SK-N-MC (cell line): ENCODE measurements around the gene VAMP8.

Experiments
- DNase-seq: peaks from one replicate; pipeline ENCODE4 v3.0.0-alpha.2; 2011; ENCODE audit warnings: low read depth, low spot score
- H3K27ac ChIP-seq: fragments of 200-600 bp; sonication (generic); 2 replicates; pipeline ENCODE4 v1.5.1; 2016; ENCODE audit warnings: mixed run types
- H3K36me3 ChIP-seq: fragments of 200-600 bp; sonication (generic); 2 replicates; pipeline ENCODE4 v1.6.1; 2017; ENCODE audit warnings: antibody characterized with exemption, low read length, mixed read lengths; ENCODE audit not compliant: insufficient read depth
- H3K4me3 ChIP-seq: fragments of 200-600 bp; sonication (generic); 2 replicates; pipeline ENCODE4 v1.5.1; 2016
- H3K9ac ChIP-seq: fragments of 200-600 bp; sonication (generic); 2 replicates; pipeline ENCODE4 v1.8.0; 2017; ENCODE audit warnings: mixed run types, mixed read lengths; ENCODE audit not compliant: insufficient read length
- H3K9me3 ChIP-seq: fragments of 200-600 bp; sonication (generic); 2 replicates; pipeline ENCODE4 v1.6.1; 2017; ENCODE audit warnings: low read depth, mild to moderate bottlenecking, antibody characterized with exemption, low read length, moderate library complexity, mixed read lengths
- EZH2 ChIP-seq: fragments of 200-600 bp; sonication (generic); IDR thresholded peaks from one replicate; pipeline ENCODE4 v1.6.1; 2017; ENCODE audit warnings: antibody characterized with exemption
- FOXP2 ChIP-seq: optimal IDR thresholded peaks from 2 replicates; pipeline ENCODE3; 2011; ENCODE audit warnings: mild to moderate bottlenecking, moderate library complexity; ENCODE audit not compliant: insufficient read depth; ENCODE audit errors: extremely low read length, control extremely low read depth
- POLR2AphosphoS5 ChIP-seq: IDR thresholded peaks from 2 replicates; pipeline ENCODE4 v1.6.1; 2012; ENCODE audit warnings: mild to moderate bottlenecking, low read depth, low read length, borderline replicate concordance

Gene VAMP8

DNA sequence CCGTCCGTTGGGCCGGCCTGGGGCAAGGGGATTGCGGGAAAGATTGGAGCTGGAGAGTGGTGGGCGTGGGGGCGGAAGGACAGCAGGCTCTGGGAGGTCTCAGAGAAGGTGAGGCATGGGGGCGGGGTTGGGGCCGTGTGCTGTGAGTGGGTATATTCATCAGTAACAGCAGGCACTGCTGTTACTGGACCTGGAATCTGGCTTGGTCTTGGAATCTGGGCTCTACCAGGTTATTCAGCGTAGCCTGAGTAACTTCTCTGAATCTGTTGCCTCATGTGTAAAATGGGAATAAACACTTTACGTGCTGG is 18.6 kb downstream of the VAMP8 start:
- Histone ChIP-seq H3K4me3 (peak overlapping the region; percentile 96), H3K36me3 (peaks cover 6% of the 10 kb centered on the region; the same call in 1 of the 2 replicates), H3K9ac (peak overlapping the region; percentile 88), H3K9me3 (no peaks in the 10 kb centered on the region), H3K27ac (no peak overlapping the region)
- TF ChIP-seq EZH2: no peak
- TF ChIP-seq FOXP2: no peak
- TF ChIP-seq POLR2AphosphoS5: no peak
- DNase-seq: no peak

DNA sequence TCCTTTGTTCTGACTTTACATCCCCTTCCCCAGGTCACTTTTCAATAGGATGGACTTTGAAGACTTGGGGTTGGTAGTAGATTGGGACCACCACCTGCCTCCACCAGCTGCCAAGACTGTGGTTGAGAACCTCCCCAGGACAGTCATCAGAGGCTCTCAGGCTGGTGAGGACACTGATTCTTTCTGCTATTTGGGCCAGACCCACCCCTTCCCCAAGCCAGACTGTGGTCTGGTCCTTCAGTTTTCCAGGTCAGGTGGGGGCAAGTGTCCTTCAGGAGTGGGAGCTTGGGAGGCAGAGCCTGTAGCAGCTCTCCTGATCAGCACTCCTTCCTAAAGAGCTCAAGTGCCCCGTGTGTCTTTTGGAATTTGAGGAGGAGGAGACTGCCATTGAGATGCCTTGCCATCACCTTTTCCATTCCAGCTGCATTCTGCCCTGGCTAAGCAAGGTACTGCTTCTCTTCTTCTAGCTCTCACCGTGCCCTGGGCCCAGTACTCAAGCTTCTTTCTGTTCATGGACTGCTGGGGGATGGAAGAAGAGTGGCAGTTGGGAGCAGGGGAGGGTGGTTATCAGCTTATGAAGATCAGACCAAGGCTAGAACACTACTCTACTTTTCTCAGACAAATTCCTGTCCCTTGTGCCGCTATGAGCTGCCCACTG is 19.2 kb downstream of the VAMP8 start:
- no peak for TF ChIP-seq EZH2
- no peak for TF ChIP-seq POLR2AphosphoS5
- no peak for TF ChIP-seq FOXP2
- H3K36me3 ChIP-seq: peaks cover 6% of the 10 kb centered on the region; the same call in 1 of the 2 replicates
- no peak for DNase-seq
- peak overlapping the region; percentile 88 for H3K9ac ChIP-seq
- peak overlapping the region; percentile 96 for H3K4me3 ChIP-seq
- no peaks in the 10 kb centered on the region for H3K9me3 ChIP-seq
- no peak overlapping the region for H3K27ac ChIP-seq

DNA sequence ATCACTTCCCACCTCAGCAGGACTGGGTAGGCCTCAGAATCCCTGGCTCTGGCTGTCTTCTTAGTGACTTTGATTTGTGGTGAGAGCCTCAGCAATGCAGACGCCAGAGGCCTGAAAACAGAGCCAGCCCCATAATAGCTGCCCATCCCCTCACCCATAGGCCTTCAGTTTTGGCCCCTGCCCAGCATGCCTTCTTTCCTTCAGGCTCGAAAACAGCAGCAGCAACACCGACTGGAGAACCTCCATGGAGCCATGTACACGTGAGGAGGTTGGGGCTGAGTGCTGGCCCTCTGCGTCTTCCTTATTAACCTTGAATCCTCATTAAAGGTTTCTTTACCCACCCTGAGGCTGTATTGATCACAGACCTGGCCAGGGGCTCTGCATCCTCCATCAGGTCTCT is 19.9 kb downstream of the VAMP8 start:
- H3K9ac ChIP-seq: no peak overlapping the region
- TF ChIP-seq POLR2AphosphoS5: no peak
- no peak for TF ChIP-seq FOXP2
- TF ChIP-seq EZH2: no peak
- H3K36me3 ChIP-seq: peaks cover 6% of the 10 kb centered on the region; the same call in 1 of the 2 replicates

DNA sequence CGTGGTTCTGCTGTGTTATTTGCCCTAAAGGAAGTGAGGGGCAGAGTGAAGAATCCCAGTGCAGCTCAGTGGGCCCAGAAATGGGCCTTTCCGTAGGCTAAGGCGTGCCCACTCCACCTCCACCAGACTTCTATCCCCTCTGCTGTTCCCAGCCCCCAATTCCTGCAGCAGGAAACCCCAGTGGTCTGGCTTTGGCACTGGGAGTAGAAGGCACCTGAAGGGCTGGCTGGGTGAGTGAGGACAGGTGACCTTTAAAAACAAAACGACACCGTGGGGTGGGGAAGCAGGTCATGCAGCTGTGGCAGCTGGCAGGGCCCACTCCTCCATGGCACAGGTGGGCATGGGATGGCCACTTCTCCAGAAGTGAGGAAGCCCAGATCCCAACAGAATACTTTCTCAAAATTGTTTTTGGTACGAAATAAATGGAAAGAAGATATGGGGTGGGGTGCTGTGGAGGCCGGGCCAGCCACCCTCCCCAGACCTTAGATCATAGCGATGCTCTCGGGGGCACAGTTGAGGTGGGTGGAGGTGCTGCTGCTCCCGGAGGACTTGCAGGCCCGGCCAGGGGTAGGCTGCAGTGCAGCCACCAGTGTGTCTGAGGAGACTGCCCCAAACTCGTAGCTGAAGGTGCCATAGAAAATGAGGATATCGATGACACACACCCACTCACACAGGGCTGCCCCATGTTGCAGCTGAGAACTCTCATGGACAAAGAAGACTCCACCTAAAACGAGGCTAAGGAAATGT is 21.4 kb downstream of the VAMP8 start:
- H3K27ac ChIP-seq: no peak overlapping the region
- H3K4me3 ChIP-seq: no peak overlapping the region
- no peak overlapping the region for H3K9ac ChIP-seq
- no peak for DNase-seq
- H3K36me3 ChIP-seq: peaks cover 6% of the 10 kb centered on the region; the same call in 1 of the 2 replicates
- H3K9me3 ChIP-seq: no peaks in the 10 kb centered on the region
- TF ChIP-seq EZH2 (no peak), POLR2AphosphoS5 (no peak), FOXP2 (no peak)

More for the DNA sequence above, 19.9 kb downstream of the VAMP8 start:
- Histone ChIP-seq H3K4me3 (no peak overlapping the region), H3K27ac (no peak overlapping the region), H3K9me3 (no peaks in the 10 kb centered on the region)
- no peak for DNase-seq

DNA sequence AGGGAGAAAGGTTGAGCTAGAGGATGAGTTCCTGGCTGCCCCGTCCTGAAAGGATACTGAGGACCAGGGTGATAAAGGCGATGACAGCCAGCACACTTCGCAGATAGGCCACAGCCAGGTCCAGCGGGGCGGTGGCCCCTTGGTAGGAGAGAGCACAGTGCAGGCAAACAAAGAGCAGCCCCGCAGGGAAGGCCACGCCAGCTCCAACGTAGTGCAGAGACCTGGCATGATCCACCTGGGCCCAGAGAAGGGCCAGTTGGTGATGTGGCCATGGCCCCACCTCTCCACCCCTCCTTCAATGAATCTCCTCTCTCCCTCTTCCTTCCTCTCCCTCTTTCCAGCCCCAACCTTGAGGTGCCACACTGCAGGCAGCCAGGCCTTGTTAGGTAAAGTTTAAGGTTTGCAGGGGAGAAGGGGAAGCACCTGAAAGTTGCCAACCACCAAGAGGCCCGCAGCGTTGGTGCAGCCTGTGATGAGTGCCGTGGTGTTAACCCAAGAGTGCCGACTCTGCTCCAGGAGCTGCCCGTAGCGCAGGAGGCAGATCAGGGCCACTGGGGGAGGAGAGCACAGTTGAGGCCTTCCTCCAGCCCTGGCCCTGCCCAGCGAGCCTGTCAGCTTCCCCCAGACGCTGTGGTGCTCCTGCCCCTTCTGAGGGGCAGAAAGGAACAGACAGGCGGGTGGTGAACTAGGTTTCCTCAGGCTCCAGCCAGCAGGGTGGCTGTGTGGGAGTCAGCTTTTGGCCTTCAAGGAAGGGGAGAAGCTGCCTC is 22.3 kb downstream of the VAMP8 start:
- Histone ChIP-seq H3K27ac (no peak overlapping the region), H3K4me3 (no peak overlapping the region), H3K36me3 (peaks cover 6% of the 10 kb centered on the region; the same call in 1 of the 2 replicates), H3K9ac (no peak overlapping the region), H3K9me3 (no peaks in the 10 kb centered on the region)
- TF ChIP-seq FOXP2: no peak
- TF ChIP-seq EZH2: no peak
- no peak for TF ChIP-seq POLR2AphosphoS5
- DNase-seq: no peak

DNA sequence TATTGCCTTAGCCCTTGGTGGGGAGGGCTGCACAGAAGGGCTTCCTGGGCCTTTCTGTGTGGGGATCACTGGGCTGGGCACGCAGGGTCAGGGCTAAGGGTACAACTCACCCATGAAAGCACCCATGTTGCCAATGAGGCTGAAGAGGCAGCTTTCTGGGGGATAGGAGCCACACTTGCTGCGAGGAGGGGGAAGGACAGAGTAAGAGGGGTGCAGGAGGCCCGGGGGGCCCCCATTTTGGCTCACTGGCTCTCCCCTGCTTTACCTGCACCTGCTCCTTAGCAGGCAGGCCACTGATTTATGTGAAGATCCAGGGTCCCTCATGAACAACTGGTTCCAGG is 22.8 kb downstream of the VAMP8 start:
- no peak for DNase-seq
- Histone ChIP-seq H3K9me3 (no peaks in the 10 kb centered on the region), H3K36me3 (peaks cover 6% of the 10 kb centered on the region; the same call in 1 of the 2 replicates), H3K27ac (no peak overlapping the region), H3K4me3 (no peak overlapping the region), H3K9ac (no peak overlapping the region)
- TF ChIP-seq EZH2 (no peak), POLR2AphosphoS5 (no peak), FOXP2 (no peak)

DNA sequence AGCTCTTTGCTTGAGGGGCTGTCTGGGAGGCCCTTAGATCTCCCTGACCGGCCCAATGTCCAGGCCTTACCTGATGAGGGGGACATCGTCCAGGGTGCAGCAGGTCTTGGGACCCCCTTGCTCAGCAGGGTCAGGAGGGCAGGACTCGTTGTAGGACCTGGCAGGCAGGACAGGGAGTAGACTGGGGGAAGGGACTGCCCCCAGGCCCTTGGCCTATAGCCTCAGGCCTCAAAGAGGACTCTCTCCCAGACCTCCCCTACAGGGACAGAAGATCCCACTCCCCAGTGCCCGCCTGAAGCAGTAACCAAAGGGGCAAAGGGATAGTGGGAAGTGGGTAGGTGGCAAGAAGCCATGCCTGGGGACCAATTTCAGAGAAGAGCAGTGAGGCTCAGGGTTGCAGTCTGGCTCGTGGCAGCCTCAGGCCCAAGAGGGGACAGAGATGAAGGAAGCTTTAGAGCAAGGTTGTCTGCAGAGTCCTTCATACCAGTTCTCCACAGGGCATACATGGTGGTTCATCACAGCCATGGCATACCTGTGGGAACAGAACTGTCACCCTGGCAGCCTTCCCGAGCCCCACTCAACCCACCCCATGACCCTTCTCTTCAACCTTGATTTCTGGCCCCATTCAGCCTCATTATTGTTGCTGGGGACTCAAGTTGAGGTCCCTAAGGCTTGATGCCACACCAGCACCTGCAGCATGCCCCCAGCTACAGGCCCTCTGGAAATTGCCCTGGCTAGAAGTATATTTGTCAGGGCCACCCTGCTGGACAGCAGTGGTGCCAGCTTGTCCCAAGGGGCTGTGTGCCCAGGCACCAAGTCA is 23.8 kb downstream of the VAMP8 start:
- DNase-seq: no peak
- Histone ChIP-seq H3K4me3 (peak overlapping the region; percentile 85; the same call in 1 of the 2 replicates), H3K9me3 (no peaks in the 10 kb centered on the region), H3K27ac (no peak overlapping the region), H3K9ac (no peak overlapping the region), H3K36me3 (peaks cover 6% of the 10 kb centered on the region; the same call in 1 of the 2 replicates)
- TF ChIP-seq FOXP2: no peak
- no peak for TF ChIP-seq POLR2AphosphoS5
- no peak for TF ChIP-seq EZH2

DNA sequence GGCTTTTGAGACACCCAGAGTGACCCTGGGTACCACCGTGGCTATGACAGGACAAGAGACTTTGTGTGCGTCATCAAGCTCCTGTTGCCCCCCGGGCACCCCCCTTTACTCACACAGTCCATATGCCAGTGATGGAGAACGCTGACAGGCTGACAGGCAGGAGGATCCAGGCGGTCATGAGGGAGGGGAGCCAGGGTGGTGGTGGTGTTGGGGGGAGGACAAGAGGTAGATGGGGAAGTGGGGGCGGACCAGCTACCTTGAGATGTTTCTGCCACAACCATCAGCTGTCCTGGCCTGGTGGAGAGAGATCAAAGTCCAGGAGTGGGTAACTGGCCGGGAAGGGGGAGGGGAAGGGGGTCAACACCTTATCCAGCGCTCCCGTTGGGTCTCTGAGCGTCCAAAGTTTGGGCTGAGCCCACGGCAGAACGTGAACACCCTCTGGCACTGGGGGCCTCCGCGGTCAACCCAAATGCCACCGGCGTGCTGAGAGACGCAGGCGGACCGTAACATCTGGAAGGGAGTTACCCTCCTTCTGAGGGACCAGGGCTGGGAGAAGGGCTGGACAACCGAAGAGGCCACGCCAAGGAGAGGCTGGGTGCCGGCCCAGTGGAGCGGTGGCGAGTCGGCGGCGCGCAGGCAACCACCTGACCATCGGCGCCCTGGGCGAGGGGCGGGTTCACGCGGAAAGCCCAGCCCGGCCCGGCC is 24.5 kb downstream of the VAMP8 start:
- H3K9ac ChIP-seq: peak overlapping the region; percentile 75
- no peak overlapping the region for H3K27ac ChIP-seq
- H3K9me3 ChIP-seq: no peaks in the 10 kb centered on the region
- DNase-seq: no peak
- peak overlapping the region; percentile 85 for H3K4me3 ChIP-seq
- TF ChIP-seq FOXP2 (no peak), POLR2AphosphoS5 (no peak), EZH2 (no peak)
- H3K36me3 ChIP-seq: peaks cover 6% of the 10 kb centered on the region; the same call in 1 of the 2 replicates
